ENCODE measurements around the gene SEMA5A. TPM values are rescaled to one million over a fixed set of nuclear protein-coding genes. Genes with fewer than 3 reads are reported as not detected.

The SEMA5A gene
- polyA plus RNA-seq, 1 of the 3 experiments (the other 2 are of a cell fraction), result 0.58 TPM

DNA sequence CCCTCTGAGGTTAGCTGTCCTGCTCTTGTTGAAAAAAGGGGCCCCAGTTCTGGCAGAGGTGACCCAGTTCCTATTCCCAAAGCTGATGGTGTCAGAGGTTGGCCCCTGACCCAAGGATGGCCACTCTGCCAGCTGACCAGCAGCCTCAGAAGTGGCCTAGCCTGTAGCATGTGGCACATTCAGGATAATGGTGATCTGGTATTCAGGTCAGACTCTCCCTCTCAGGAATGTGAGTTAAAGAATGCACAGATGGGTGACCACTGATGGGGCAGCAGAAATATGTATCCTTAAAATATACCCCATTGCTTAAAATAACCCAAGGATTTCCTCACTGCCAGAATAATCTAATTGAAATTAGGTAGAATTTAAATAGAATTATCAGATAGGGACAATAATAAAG lies 369.2 kb downstream of the SEMA5A start:
- no peaks in the 10 kb centered on the region for H3K27me3 ChIP-seq (ENCODE audit: insufficient read depth)
- no peaks in the 10 kb centered on the region for H3K79me2 ChIP-seq (ENCODE audit: insufficient read depth)
- no peaks in the 10 kb centered on the region for H3K9me3 ChIP-seq
- no peak overlapping the region for H3K27ac ChIP-seq (ENCODE audit: low read depth in 2 of 2, low read length in 1 of 2)
- no peaks in the 10 kb centered on the region for H3K9me2 ChIP-seq
- ChIA-PET POLR2A (no interaction called here), CTCF (interaction anchor here (1.3 kb wide), 1 partner anchor 10 kb away, joined by 7 read pairs; no protein-coding TSS in a partner anchor)
- no peaks in the 10 kb centered on the region for H3K4me1 ChIP-seq (ENCODE audit: control insufficient read depth in 1 of 2, insufficient read depth in 2 of 2, low read depth in 1 of 2, low read length in 1 of 2)
- H3K36me3 ChIP-seq (replicated peaks in 1 of 2; ENCODE audit: control insufficient read depth in 1 of 2, insufficient read depth in 2 of 2, low read length in 1 of 2), result no peaks in the 10 kb centered on the region
- no peaks in the 10 kb centered on the region for H4K20me1 ChIP-seq (ENCODE audit: insufficient read depth)
- no peak overlapping the region for H3K4me2 ChIP-seq
- no peaks in the 10 kb centered on the region for H3F3A ChIP-seq (replicated peaks; ENCODE audit: insufficient read depth)
- no peak overlapping the region for H2AFZ ChIP-seq (ENCODE audit: low read depth)
- no peak overlapping the region for H3K4me3 ChIP-seq (ENCODE audit: low read depth in 2 of 2, low read length in 1 of 2)
- TF ChIP-seq YY1 (IDR thresholded peaks at IDR 0.05; ENCODE audit: low read depth), result no peak
- TF ChIP-seq, protein P1, sequence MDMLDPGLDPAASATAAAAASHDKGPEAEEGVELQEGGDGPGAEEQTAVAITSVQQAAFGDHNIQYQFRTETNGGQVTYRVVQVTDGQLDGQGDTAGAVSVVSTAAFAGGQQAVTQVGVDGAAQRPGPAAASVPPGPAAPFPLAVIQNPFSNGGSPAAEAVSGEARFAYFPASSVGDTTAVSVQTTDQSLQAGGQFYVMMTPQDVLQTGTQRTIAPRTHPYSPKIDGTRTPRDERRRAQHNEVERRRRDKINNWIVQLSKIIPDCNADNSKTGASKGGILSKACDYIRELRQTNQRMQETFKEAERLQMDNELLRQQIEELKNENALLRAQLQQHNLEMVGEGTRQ (IDR thresholded peaks at IDR 0.05; ENCODE audit: borderline replicate concordance, low read depth, low read length), result no peak
- TF ChIP-seq, protein P2, sequence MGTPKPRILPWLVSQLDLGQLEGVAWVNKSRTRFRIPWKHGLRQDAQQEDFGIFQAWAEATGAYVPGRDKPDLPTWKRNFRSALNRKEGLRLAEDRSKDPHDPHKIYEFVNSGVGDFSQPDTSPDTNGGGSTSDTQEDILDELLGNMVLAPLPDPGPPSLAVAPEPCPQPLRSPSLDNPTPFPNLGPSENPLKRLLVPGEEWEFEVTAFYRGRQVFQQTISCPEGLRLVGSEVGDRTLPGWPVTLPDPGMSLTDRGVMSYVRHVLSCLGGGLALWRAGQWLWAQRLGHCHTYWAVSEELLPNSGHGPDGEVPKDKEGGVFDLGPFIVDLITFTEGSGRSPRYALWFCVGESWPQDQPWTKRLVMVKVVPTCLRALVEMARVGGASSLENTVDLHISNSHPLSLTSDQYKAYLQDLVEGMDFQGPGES (IDR thresholded peaks at IDR 0.05; ENCODE audit: low read depth, low read length), result no peak
- TF ChIP-seq FOXJ3 (CRISPR knock-in tag; IDR thresholded peaks at IDR 0.05), result no peak
- no peak for TF ChIP-seq EZH2phosphoT487 (IDR thresholded peaks at IDR 0.05; ENCODE audit: borderline replicate concordance, low read depth)
- DNase-seq, result no peak
- no peak overlapping the region for H3K9ac ChIP-seq

DNA sequence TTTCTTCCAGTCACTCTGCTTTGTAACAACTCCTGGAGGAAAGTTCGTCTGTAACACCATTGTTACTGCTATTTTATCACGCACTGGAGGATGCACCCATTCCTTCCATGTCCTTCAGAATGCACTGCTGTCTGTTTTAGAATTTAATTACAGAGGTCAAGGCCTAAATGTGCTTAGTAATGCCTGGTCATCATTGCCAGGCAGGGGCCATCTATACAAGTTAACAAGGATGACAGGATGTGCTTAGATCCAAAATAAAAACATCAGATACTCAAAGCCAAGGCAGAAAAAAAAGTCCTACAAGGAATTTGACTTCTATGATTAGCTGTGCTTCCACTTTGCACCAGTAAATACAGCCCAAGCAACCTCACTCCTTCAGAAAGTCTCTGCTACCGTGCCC lies 371.4 kb downstream of the SEMA5A start:
- Histone ChIP-seq H3F3A (replicated peaks; ENCODE audit: insufficient read depth) (no peaks in the 10 kb centered on the region), H3K79me2 (ENCODE audit: insufficient read depth) (no peaks in the 10 kb centered on the region), H2AFZ (ENCODE audit: low read depth) (no peak overlapping the region), H3K9me3 (no peaks in the 10 kb centered on the region), H3K27me3 (ENCODE audit: insufficient read depth) (no peaks in the 10 kb centered on the region), H4K20me1 (ENCODE audit: insufficient read depth) (no peaks in the 10 kb centered on the region), H3K9me2 (no peaks in the 10 kb centered on the region), H3K9ac (no peak overlapping the region), H3K36me3 (replicated peaks in 1 of 2; ENCODE audit: control insufficient read depth in 1 of 2, insufficient read depth in 2 of 2, low read length in 1 of 2) (no peaks in the 10 kb centered on the region), H3K4me3 (ENCODE audit: low read depth in 2 of 2, low read length in 1 of 2) (no peak overlapping the region), H3K27ac (ENCODE audit: low read depth in 2 of 2, low read length in 1 of 2) (no peak overlapping the region), H3K4me2 (no peak overlapping the region), H3K4me1 (ENCODE audit: control insufficient read depth in 1 of 2, insufficient read depth in 2 of 2, low read depth in 1 of 2, low read length in 1 of 2) (no peaks in the 10 kb centered on the region)
- TF ChIP-seq FOXJ3 (CRISPR knock-in tag; IDR thresholded peaks at IDR 0.05) (no peak), SIN3A (IDR thresholded peaks at IDR 0.05; ENCODE audit: borderline replicate concordance, low read depth, low read length) (no peak), ELF1 (IDR thresholded peaks at IDR 0.05) (no peak), GATA2 (CRISPR knock-in tag; IDR thresholded peaks at IDR 0.05) (no peak), MEF2A (IDR thresholded peaks at IDR 0.05; ENCODE audit: borderline replicate concordance, low read depth) (no peak), CHD2 (IDR thresholded peaks at IDR 0.05; ENCODE audit: low read length, partially characterized antibody) (no peak)
- TF ChIP-seq, protein P3, sequence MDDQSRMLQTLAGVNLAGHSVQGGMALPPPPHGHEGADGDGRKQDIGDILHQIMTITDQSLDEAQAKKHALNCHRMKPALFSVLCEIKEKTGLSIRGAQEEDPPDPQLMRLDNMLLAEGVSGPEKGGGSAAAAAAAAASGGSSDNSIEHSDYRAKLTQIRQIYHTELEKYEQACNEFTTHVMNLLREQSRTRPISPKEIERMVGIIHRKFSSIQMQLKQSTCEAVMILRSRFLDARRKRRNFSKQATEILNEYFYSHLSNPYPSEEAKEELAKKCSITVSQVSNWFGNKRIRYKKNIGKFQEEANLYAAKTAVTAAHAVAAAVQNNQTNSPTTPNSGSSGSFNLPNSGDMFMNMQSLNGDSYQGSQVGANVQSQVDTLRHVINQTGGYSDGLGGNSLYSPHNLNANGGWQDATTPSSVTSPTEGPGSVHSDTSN (IDR thresholded peaks at IDR 0.05), result no peak
- TF ChIP-seq, protein P2 (IDR thresholded peaks at IDR 0.05; ENCODE audit: low read depth, low read length), result no peak
- no peak for DNase-seq
- ChIA-PET POLR2A (no interaction called here), CTCF (no interaction called here)
- 47% methylated on average over 3 of the region's 3 CpGs for WGBS (ENCODE audit: low lambda C conversion rate)
